DOHH2 (cell line): Measurements from ENCODE around the gene HSPB3.

Experiments used
- H3F3A ChIP-seq: fragments of 200-600 bp; sonication (generic), shearing (Covaris generic); 2 replicates; pipeline ENCODE4 v1.6.0; 2016; ENCODE audit warnings: antibody characterized with exemption, mild to moderate bottlenecking; ENCODE audit not compliant: control insufficient read depth, insufficient read depth
- H3K27ac ChIP-seq: fragments of 200-600 bp; sonication (generic); 2 replicates; pipeline ENCODE4 v1.5.1; 2014; ENCODE audit warnings: low read depth, mild to moderate bottlenecking, low read length, moderate library complexity
- H3K27me3 ChIP-seq: fragments of 200-600 bp; sonication (generic); 2 replicates; pipeline ENCODE4 v1.6.1; 2014; ENCODE audit warnings: mild to moderate bottlenecking, low read length, mixed read lengths; ENCODE audit not compliant: control insufficient read depth
- H3K36me3 ChIP-seq: fragments of 200-600 bp; sonication (generic); 2 replicates; pipeline ENCODE4 v1.6.1; 2014; ENCODE audit warnings: mild to moderate bottlenecking, low read length, moderate library complexity, mixed read lengths; ENCODE audit not compliant: control insufficient read depth
- H3K4me1 ChIP-seq: fragments of 200-600 bp; sonication (generic); 2 replicates; pipeline ENCODE4 v1.6.1; 2014; ENCODE audit warnings: mild to moderate bottlenecking, low read length, mixed read lengths; ENCODE audit not compliant: control insufficient read depth
- H3K4me2 ChIP-seq: fragments of 200-600 bp; sonication (generic); 2 replicates; pipeline ENCODE4 v1.6.0; 2014; ENCODE audit warnings: mild to moderate bottlenecking, low read length, moderate library complexity
- H3K4me3 ChIP-seq: fragments of 200-600 bp; sonication (generic); 2 replicates; pipeline ENCODE4 v1.5.1; 2014; ENCODE audit warnings: mild to moderate bottlenecking, low read length, mixed read lengths
- H3K79me2 ChIP-seq: fragments of 200-600 bp; sonication (generic); 2 replicates; pipeline ENCODE4 v1.6.1; 2014; ENCODE audit warnings: mild to moderate bottlenecking, low read length, mixed read lengths; ENCODE audit not compliant: control insufficient read depth
- H3K9me2 ChIP-seq: fragments of 200-600 bp; sonication (generic); replicated peaks from 2 replicates; pipeline ENCODE4 v1.6.1; 2014; ENCODE audit warnings: mild to moderate bottlenecking, low read length, mixed read lengths; ENCODE audit not compliant: control insufficient read depth
- H3K9me3 ChIP-seq: fragments of 200-600 bp; sonication (generic); 2 replicates; pipeline ENCODE4 v1.6.1; 2014; ENCODE audit warnings: antibody characterized with exemption, low read length, mixed read lengths; ENCODE audit not compliant: control insufficient read depth, insufficient read depth
- H4K20me1 ChIP-seq: fragments of 200-600 bp; sonication (generic); 2 replicates; pipeline ENCODE4 v1.6.0; 2014; ENCODE audit warnings: low read depth, mild to moderate bottlenecking, antibody characterized with exemption, low read length, moderate library complexity; ENCODE audit not compliant: control insufficient read depth, insufficient read depth
- EZH2phosphoT487 ChIP-seq: fragments of 200-600 bp; sonication (generic); IDR thresholded peaks from 2 replicates; pipeline ENCODE4 v1.6.1; 2017; ENCODE audit warnings: borderline replicate concordance, mild to moderate bottlenecking, antibody characterized with exemption, low read length, moderate library complexity, mixed read lengths
- TF ChIP-seq, protein P1 (sequence below): fragments of 200-600 bp; sonication (generic); IDR thresholded peaks from one replicate; pipeline ENCODE4 v1.5.1; 2014; ENCODE audit warnings: antibody characterized with exemption, mild to moderate bottlenecking, low read depth, low read length; ENCODE audit not compliant: poor library complexity, severe bottlenecking

HSPB3 gene

GRCh38 chr5:54469622-54470021 lies 14.1 kb downstream of the HSPB3 start:
- H3K4me3 ChIP-seq = no peak overlapping the region

GRCh38 chr5:54470128-54470527 lies 14.6 kb downstream of the HSPB3 start:
- Histone ChIP-seq H3K36me3 (no peaks in the 10 kb centered on the region), H3K9me3 (no peaks in the 10 kb centered on the region; the same call in 1 of the 2 replicates), H3K4me2 (no peak overlapping the region)

More at GRCh38 chr5:54469622-54470021, 14.1 kb downstream of the HSPB3 start:
- no peaks in the 10 kb centered on the region; the same call in 1 of the 2 replicates for H3K4me1 ChIP-seq
- TF ChIP-seq, protein P1, sequence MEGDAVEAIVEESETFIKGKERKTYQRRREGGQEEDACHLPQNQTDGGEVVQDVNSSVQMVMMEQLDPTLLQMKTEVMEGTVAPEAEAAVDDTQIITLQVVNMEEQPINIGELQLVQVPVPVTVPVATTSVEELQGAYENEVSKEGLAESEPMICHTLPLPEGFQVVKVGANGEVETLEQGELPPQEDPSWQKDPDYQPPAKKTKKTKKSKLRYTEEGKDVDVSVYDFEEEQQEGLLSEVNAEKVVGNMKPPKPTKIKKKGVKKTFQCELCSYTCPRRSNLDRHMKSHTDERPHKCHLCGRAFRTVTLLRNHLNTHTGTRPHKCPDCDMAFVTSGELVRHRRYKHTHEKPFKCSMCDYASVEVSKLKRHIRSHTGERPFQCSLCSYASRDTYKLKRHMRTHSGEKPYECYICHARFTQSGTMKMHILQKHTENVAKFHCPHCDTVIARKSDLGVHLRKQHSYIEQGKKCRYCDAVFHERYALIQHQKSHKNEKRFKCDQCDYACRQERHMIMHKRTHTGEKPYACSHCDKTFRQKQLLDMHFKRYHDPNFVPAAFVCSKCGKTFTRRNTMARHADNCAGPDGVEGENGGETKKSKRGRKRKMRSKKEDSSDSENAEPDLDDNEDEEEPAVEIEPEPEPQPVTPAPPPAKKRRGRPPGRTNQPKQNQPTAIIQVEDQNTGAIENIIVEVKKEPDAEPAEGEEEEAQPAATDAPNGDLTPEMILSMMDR = no peak
- TF ChIP-seq EZH2phosphoT487 = no peak
- H3K9me2 ChIP-seq = no peaks in the 10 kb centered on the region
- no peak overlapping the region for H3K4me2 ChIP-seq
- H3F3A ChIP-seq = no peaks in the 10 kb centered on the region
- H4K20me1 ChIP-seq = no peaks in the 10 kb centered on the region
- no peaks in the 10 kb centered on the region; the same call in 1 of the 2 replicates for H3K9me3 ChIP-seq
- no peaks in the 10 kb centered on the region for H3K79me2 ChIP-seq
- no peak overlapping the region for H3K27ac ChIP-seq
- H3K36me3 ChIP-seq = no peaks in the 10 kb centered on the region
- H3K27me3 ChIP-seq = peaks cover 5% of the 10 kb centered on the region; the same call in 1 of the 2 replicates

GRCh38 chr5:54470677-54471076 lies 15.2 kb downstream of the HSPB3 start:
- Histone ChIP-seq H3K4me3 (no peak overlapping the region), H3K27ac (no peak overlapping the region), H4K20me1 (no peaks in the 10 kb centered on the region), H3K79me2 (no peaks in the 10 kb centered on the region), H3K27me3 (peaks cover 5% of the 10 kb centered on the region; the same call in 1 of the 2 replicates), H3K4me2 (no peak overlapping the region), H3K36me3 (no peaks in the 10 kb centered on the region), H3K4me1 (no peaks in the 10 kb centered on the region; the same call in 1 of the 2 replicates), H3F3A (no peaks in the 10 kb centered on the region), H3K9me3 (no peaks in the 10 kb centered on the region; the same call in 1 of the 2 replicates), H3K9me2 (no peaks in the 10 kb centered on the region)
- TF ChIP-seq EZH2phosphoT487 = no peak
- TF ChIP-seq, protein P1 = no peak

More at GRCh38 chr5:54470128-54470527, 14.6 kb downstream of the HSPB3 start:
- Histone ChIP-seq H3K27me3 (peaks cover 5% of the 10 kb centered on the region; the same call in 1 of the 2 replicates), H3F3A (no peaks in the 10 kb centered on the region), H3K27ac (no peak overlapping the region), H3K4me3 (no peak overlapping the region), H3K9me2 (no peaks in the 10 kb centered on the region), H4K20me1 (no peaks in the 10 kb centered on the region), H3K79me2 (no peaks in the 10 kb centered on the region), H3K4me1 (no peaks in the 10 kb centered on the region; the same call in 1 of the 2 replicates)
- no peak for TF ChIP-seq EZH2phosphoT487
- TF ChIP-seq, protein P1 = no peak
